Gastroesophageal sphincter (tissue), 4 donors: Measurements from ENCODE around the gene THOC6. TPM values are rescaled to one million over a fixed set of nuclear protein-coding genes. Genes with fewer than 3 reads are reported as not detected.

Source experiments
- ATAC-seq: fragments of 150-250 bp; one replicate; pipeline ENCODE4 v1.9.1; 2016; ENCODE audit warnings: mild to moderate bottlenecking, moderate library complexity
- H3K27ac ChIP-seq, 4 donors: fragments of 200-600 bp; sonication (generic) in 3 of 4; 1 replicate in 3 of 4; 2 replicates in 1 of 4; pipeline ENCODE4 v1.5.1; 2016 to 2019
- H3K27me3 ChIP-seq: fragments of 200-600 bp; sonication (generic); one replicate; pipeline ENCODE4 v1.5.1; 2019
- H3K36me3 ChIP-seq, 2 donors: fragments of 200-600 bp; sonication (generic); one replicate each; pipeline ENCODE4 v1.5.1; 2019; ENCODE audit warnings: control low read depth in 1 of 2
- H3K4me1 ChIP-seq, 3 donors: fragments of 200-600 bp; sonication (generic); 1 replicate in 2 of 3; 2 replicates in 1 of 3; pipeline ENCODE4 v1.5.1; 2016 to 2019; ENCODE audit warnings: control low read depth in 2 of 3
- H3K4me3 ChIP-seq, 2 donors: fragments of 200-600 bp; sonication (generic); one replicate each; pipeline ENCODE4 v1.5.1; 2019; ENCODE audit warnings: mild to moderate bottlenecking in 1 of 2, moderate library complexity in 1 of 2
- H3K9me3 ChIP-seq, 3 donors: fragments of 200-600 bp; sonication (generic); one replicate each; pipeline ENCODE4 v1.5.1; 2017 to 2019; ENCODE audit warnings: control low read depth in 2 of 3
- CTCF ChIP-seq, 4 experiments: fragments of 200-600 bp in 2 of 4; fragments of 450-650 bp in 2 of 4; sonication (generic) in 1 of 4; IDR thresholded peaks; one replicate each; pipeline ENCODE4 v1.5.1; 2017 to 2019; ENCODE audit warnings: antibody characterized with exemption in 4 of 4, mild to moderate bottlenecking in 2 of 4, moderate library complexity in 2 of 4
- EP300 ChIP-seq: sonication (generic); formaldehyde crosslinking; IDR thresholded peaks from one replicate; pipeline ENCODE4 v1.6.1; 2017; ENCODE audit warnings: antibody characterized with exemption, mild to moderate bottlenecking
- POLR2A ChIP-seq, 2 donors: fragments of 450-650 bp; IDR thresholded peaks; one replicate each; pipeline ENCODE4 v1.6.1; 2017; ENCODE audit warnings: antibody characterized with exemption in 2 of 2, mild to moderate bottlenecking in 2 of 2, moderate library complexity in 1 of 2
- POLR2AphosphoS5 ChIP-seq: sonication (generic); formaldehyde crosslinking; IDR thresholded peaks from one replicate; pipeline ENCODE4 v1.6.1; 2017; ENCODE audit warnings: antibody characterized with exemption
- WGBS, 2 donors: methylation state at CpG; one replicate each; pipeline ENCODE4 v1.1.5; 2018; ENCODE audit warnings: low coverage in 1 of 2; 5-methylcytosine and 5-hydroxymethylcytosine counted together
- total RNA-seq, 4 donors: library from RNA; depleted of rRNA; stranded (reverse); fragments of >200 nt; gene quantifications; one replicate each; pipeline ENCODE4 v1.1.0, GENCODE V29; 2016

Gene THOC6
- total RNA-seq, 4 donors from 2014 or later: 17.6 to 28.2 (median 25.0) TPM

GRCh38 chr16:3026609-3027488 lies 3.0 kb downstream of the THOC6 start:
- H3K9me3 ChIP-seq: no peaks in the 10 kb centered on the region
- WGBS, 2 donors: 85 to 88% methylated on average over 7 to 8 of the region's 24 CpGs
- peaks cover 0 to 22% of the 10 kb centered on the region in 2 donors for H3K36me3 ChIP-seq
- H3K4me1 ChIP-seq: peaks cover 0 to 59% (median 31%) of the 10 kb centered on the region in 3 donors
- ATAC-seq: no peak
- TF ChIP-seq CTCF (IDR thresholded peaks at IDR 0.05): no peak
- TF ChIP-seq POLR2A (IDR thresholded peaks at IDR 0.05): no peak
- no peak for TF ChIP-seq EP300
- no peak for TF ChIP-seq POLR2AphosphoS5
- peaks cover 34% of the 10 kb centered on the region for H3K27me3 ChIP-seq
- no peak overlapping the region for H3K4me3 ChIP-seq
- H3K27ac ChIP-seq: no peak overlapping the region

- peaks cover 0 to 53% (median 27%) of the 10 kb centered on the region in 3 donors for H3K4me1 ChIP-seq
- no peak for TF ChIP-seq POLR2AphosphoS5
- no peak for TF ChIP-seq POLR2A (IDR thresholded peaks at IDR 0.05)
- TF ChIP-seq CTCF (IDR thresholded peaks at IDR 0.05): no peak
- TF ChIP-seq EP300: no peak
- no peak overlapping the region for H3K27ac ChIP-seq
- H3K27me3 ChIP-seq: peaks cover 40% of the 10 kb centered on the region
- 87 to 88% methylated on average over 4 to 5 of the region's 8 CpGs for WGBS, 2 donors
- peaks cover 0 to 22% of the 10 kb centered on the region in 2 donors for H3K36me3 ChIP-seq
- no peaks in the 10 kb centered on the region for H3K9me3 ChIP-seq
- ATAC-seq: no peak
- no peak overlapping the region for H3K4me3 ChIP-seq
Measured at GRCh38 chr16:3027489-3027795, 3.6 kb downstream of the THOC6 start.

GRCh38 chr16:3027983-3028715 lies 4.3 kb downstream of the THOC6 start:
- peaks cover 47% of the 10 kb centered on the region for H3K27me3 ChIP-seq
- H3K27ac ChIP-seq: peak overlapping the region in 1 of 4 donors; percentile 49
- peaks cover 0 to 22% of the 10 kb centered on the region in 2 donors for H3K36me3 ChIP-seq
- 20% methylated on average over 1 of the region's 58 CpGs; no CpG with 5 or more reads in 1 of the 2 donors for WGBS, 2 donors
- H3K9me3 ChIP-seq: no peaks in the 10 kb centered on the region
- H3K4me1 ChIP-seq: peaks cover 0 to 46% (median 20%) of the 10 kb centered on the region in 3 donors
- ATAC-seq: peak; percentile 38
- TF ChIP-seq CTCF (IDR thresholded peaks at IDR 0.05) (peak in 3 of 4 experiments; percentile 40 to 96 (median 66)), POLR2A (IDR thresholded peaks at IDR 0.05) (no peak), EP300 (no peak), POLR2AphosphoS5 (no peak)
- no peak overlapping the region for H3K4me3 ChIP-seq

- H3K27ac ChIP-seq: no peak overlapping the region
- WGBS, 2 donors: 33 to 42% methylated on average over 2 to 3 of the region's 15 CpGs
- ATAC-seq: no peak
- peaks cover 0 to 39% (median 15%) of the 10 kb centered on the region in 3 donors for H3K4me1 ChIP-seq
- H3K9me3 ChIP-seq: no peaks in the 10 kb centered on the region
- H3K27me3 ChIP-seq: peaks cover 53% of the 10 kb centered on the region
- peaks cover 0 to 22% of the 10 kb centered on the region in 2 donors for H3K36me3 ChIP-seq
- TF ChIP-seq CTCF (IDR thresholded peaks at IDR 0.05) (no peak), POLR2AphosphoS5 (no peak), POLR2A (IDR thresholded peaks at IDR 0.05) (no peak), EP300 (no peak)
- H3K4me3 ChIP-seq: no peak overlapping the region
Measured at GRCh38 chr16:3028716-3029319, 5.0 kb downstream of the THOC6 start.
